ENCODE measurements around the gene VSTM4. TPM values are rescaled to one million over a fixed set of nuclear protein-coding genes. Genes with fewer than 3 reads are reported as not detected.

VSTM4 gene
- total and polyA plus RNA-seq, 2 experiments from 2014 or later: 0.21 to 0.66 TPM

DNA sequence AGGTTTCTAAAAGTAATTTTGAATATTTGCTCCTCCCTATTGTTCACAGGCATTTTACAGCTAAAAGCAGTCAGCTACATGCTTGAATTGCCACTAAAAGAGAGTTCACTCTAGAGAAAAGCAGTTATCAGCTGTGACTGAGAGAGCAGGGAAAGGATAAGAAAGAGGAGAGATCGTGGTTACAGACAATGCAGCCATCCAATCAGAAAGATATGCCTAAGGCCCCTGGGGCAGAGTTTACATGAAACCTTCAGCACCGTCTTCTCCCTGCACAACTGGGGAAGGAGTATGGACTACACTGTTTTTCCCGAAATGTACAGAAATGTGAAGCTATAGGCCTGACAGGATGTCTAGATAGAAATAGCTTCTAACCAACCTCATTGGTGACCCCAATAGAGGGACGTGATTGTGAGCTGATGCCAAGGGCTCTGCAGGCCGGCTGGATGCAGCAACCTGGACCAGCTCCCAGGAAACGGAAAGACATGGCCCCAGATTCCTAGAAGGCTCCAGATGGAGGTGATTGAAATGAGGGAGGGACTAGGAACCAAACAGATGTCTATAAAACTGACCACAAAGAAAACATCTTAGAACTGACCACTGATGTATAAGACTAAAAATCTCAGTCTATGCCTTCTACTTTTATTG lies 3.2 kb upstream of the VSTM4 start:
- Mint-ChIP-seq H3K36me3 (ENCODE audit: low read depth) (no peaks in the 10 kb centered on the region), H3K4me1 (peaks cover 2% of the 10 kb centered on the region; the same call in 1 of the 3 replicates), H3K27me3 (ENCODE audit: insufficient read depth, low read depth, poor library complexity) (peaks cover 10% of the 10 kb centered on the region), H3K4me3 (no peak overlapping the region), H3K9me3 (peaks cover 2% of the 10 kb centered on the region; the same call in 1 of the 3 replicates), H3K27ac (no peak overlapping the region)
- no peaks in the 10 kb centered on the region for H3F3A ChIP-seq (replicated peaks; ENCODE audit: low read depth)
- no peaks in the 10 kb centered on the region for H3K79me2 ChIP-seq (replicated peaks; ENCODE audit: insufficient read depth)
- H3K9me2 ChIP-seq (ENCODE audit: insufficient read depth): 0 out of 2 replicates have a peak, but pooled peaks cover 5% of the 10 kb centered on the region
- H3K27me3 ChIP-seq (ENCODE audit: insufficient read depth): peaks cover 11% of the 10 kb centered on the region
- no peaks in the 10 kb centered on the region for H3K36me3 ChIP-seq (ENCODE audit: insufficient read depth)
- H2AFZ ChIP-seq: peak overlapping the region; percentile 34; the same call in 1 of the 2 replicates
- H3K4me3 ChIP-seq: no peak overlapping the region
- no peak for ATAC-seq
- no peak for TF ChIP-seq POLR2AphosphoS5 (IDR thresholded peaks at IDR 0.05; ENCODE audit: low read depth)
- no peak for TF ChIP-seq NANOG (IDR thresholded peaks at IDR 0.05; ENCODE audit: borderline replicate concordance)
- no peak for TF ChIP-seq ZNF114 (CRISPR knock-in tag; IDR thresholded peaks at IDR 0.05)
- TF ChIP-seq EZH2 (IDR thresholded peaks at IDR 0.05; ENCODE audit: low read depth, unreplicated experiment): no peak
- no peak for TF ChIP-seq CREB1 (CRISPR knock-in tag; IDR thresholded peaks at IDR 0.05; ENCODE audit: low read depth)
- TF ChIP-seq, protein P1, sequence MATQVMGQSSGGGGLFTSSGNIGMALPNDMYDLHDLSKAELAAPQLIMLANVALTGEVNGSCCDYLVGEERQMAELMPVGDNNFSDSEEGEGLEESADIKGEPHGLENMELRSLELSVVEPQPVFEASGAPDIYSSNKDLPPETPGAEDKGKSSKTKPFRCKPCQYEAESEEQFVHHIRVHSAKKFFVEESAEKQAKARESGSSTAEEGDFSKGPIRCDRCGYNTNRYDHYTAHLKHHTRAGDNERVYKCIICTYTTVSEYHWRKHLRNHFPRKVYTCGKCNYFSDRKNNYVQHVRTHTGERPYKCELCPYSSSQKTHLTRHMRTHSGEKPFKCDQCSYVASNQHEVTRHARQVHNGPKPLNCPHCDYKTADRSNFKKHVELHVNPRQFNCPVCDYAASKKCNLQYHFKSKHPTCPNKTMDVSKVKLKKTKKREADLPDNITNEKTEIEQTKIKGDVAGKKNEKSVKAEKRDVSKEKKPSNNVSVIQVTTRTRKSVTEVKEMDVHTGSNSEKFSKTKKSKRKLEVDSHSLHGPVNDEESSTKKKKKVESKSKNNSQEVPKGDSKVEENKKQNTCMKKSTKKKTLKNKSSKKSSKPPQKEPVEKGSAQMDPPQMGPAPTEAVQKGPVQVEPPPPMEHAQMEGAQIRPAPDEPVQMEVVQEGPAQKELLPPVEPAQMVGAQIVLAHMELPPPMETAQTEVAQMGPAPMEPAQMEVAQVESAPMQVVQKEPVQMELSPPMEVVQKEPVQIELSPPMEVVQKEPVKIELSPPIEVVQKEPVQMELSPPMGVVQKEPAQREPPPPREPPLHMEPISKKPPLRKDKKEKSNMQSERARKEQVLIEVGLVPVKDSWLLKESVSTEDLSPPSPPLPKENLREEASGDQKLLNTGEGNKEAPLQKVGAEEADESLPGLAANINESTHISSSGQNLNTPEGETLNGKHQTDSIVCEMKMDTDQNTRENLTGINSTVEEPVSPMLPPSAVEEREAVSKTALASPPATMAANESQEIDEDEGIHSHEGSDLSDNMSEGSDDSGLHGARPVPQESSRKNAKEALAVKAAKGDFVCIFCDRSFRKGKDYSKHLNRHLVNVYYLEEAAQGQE (IDR thresholded peaks at IDR 0.05; ENCODE audit: unreplicated experiment): no peak
- TF ChIP-seq, protein P2, sequence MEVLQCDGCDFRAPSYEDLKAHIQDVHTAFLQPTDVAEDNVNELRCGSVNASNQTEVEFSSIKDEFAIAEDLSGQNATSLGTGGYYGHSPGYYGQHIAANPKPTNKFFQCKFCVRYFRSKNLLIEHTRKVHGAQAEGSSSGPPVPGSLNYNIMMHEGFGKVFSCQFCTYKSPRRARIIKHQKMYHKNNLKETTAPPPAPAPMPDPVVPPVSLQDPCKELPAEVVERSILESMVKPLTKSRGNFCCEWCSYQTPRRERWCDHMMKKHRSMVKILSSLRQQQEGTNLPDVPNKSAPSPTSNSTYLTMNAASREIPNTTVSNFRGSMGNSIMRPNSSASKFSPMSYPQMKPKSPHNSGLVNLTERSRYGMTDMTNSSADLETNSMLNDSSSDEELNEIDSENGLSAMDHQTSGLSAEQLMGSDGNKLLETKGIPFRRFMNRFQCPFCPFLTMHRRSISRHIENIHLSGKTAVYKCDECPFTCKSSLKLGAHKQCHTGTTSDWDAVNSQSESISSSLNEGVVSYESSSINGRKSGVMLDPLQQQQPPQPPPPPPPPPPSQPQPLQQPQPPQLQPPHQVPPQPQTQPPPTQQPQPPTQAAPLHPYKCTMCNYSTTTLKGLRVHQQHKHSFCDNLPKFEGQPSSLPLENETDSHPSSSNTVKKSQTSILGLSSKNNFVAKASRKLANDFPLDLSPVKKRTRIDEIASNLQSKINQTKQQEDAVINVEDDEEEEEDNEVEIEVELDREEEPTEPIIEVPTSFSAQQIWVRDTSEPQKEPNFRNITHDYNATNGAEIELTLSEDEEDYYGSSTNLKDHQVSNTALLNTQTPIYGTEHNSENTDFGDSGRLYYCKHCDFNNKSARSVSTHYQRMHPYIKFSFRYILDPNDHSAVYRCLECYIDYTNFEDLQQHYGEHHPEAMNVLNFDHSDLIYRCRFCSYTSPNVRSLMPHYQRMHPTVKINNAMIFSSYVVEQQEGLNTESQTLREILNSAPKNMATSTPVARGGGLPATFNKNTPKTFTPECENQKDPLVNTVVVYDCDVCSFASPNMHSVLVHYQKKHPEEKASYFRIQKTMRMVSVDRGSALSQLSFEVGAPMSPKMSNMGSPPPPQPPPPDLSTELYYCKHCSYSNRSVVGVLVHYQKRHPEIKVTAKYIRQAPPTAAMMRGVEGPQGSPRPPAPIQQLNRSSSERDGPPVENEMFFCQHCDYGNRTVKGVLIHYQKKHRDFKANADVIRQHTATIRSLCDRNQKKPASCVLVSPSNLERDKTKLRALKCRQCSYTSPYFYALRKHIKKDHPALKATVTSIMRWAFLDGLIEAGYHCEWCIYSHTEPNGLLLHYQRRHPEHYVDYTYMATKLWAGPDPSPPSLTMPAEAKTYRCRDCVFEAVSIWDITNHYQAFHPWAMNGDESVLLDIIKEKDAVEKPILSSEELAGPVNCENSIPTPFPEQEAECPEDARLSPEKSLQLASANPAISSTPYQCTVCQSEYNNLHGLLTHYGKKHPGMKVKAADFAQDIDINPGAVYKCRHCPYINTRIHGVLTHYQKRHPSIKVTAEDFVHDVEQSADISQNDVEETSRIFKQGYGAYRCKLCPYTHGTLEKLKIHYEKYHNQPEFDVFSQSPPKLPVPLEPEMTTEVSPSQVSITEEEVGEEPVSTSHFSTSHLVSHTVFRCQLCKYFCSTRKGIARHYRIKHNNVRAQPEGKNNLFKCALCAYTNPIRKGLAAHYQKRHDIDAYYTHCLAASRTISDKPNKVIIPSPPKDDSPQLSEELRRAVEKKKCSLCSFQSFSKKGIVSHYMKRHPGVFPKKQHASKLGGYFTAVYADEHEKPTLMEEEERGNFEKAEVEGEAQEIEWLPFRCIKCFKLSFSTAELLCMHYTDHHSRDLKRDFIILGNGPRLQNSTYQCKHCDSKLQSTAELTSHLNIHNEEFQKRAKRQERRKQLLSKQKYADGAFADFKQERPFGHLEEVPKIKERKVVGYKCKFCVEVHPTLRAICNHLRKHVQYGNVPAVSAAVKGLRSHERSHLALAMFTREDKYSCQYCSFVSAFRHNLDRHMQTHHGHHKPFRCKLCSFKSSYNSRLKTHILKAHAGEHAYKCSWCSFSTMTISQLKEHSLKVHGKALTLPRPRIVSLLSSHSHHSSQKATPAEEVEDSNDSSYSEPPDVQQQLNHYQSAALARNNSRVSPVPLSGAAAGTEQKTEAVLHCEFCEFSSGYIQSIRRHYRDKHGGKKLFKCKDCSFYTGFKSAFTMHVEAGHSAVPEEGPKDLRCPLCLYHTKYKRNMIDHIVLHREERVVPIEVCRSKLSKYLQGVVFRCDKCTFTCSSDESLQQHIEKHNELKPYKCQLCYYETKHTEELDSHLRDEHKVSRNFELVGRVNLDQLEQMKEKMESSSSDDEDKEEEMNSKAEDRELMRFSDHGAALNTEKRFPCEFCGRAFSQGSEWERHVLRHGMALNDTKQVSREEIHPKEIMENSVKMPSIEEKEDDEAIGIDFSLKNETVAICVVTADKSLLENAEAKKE (CRISPR knock-in tag; IDR thresholded peaks at IDR 0.05): no peak
- no peak for TF ChIP-seq STAT1 (IDR thresholded peaks at IDR 0.05; ENCODE audit: unreplicated experiment)
- TF ChIP-seq JUNB (IDR thresholded peaks at IDR 0.05; ENCODE audit: unreplicated experiment): no peak
- TF ChIP-seq, protein P3, sequence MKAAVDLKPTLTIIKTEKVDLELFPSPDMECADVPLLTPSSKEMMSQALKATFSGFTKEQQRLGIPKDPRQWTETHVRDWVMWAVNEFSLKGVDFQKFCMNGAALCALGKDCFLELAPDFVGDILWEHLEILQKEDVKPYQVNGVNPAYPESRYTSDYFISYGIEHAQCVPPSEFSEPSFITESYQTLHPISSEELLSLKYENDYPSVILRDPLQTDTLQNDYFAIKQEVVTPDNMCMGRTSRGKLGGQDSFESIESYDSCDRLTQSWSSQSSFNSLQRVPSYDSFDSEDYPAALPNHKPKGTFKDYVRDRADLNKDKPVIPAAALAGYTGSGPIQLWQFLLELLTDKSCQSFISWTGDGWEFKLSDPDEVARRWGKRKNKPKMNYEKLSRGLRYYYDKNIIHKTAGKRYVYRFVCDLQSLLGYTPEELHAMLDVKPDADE (IDR thresholded peaks at IDR 0.05): no peak
- TF ChIP-seq, protein P4, sequence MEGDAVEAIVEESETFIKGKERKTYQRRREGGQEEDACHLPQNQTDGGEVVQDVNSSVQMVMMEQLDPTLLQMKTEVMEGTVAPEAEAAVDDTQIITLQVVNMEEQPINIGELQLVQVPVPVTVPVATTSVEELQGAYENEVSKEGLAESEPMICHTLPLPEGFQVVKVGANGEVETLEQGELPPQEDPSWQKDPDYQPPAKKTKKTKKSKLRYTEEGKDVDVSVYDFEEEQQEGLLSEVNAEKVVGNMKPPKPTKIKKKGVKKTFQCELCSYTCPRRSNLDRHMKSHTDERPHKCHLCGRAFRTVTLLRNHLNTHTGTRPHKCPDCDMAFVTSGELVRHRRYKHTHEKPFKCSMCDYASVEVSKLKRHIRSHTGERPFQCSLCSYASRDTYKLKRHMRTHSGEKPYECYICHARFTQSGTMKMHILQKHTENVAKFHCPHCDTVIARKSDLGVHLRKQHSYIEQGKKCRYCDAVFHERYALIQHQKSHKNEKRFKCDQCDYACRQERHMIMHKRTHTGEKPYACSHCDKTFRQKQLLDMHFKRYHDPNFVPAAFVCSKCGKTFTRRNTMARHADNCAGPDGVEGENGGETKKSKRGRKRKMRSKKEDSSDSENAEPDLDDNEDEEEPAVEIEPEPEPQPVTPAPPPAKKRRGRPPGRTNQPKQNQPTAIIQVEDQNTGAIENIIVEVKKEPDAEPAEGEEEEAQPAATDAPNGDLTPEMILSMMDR (conservative IDR thresholded peaks at IDR 0.05; ENCODE audit: low read depth in 2 of 2): no peak
- H3K27ac ChIP-seq (ENCODE audit: low read depth): no peak overlapping the region
- H4K20me1 ChIP-seq (replicated peaks; ENCODE audit: insufficient read depth): no peaks in the 10 kb centered on the region
- DNase-seq (ENCODE audit: low spot score): no peak
- no peak overlapping the region for H3K4me2 ChIP-seq
- no peaks in the 10 kb centered on the region for H3K4me1 ChIP-seq (ENCODE audit: insufficient read depth)

Measured in GM23338 (cell line).